HG03060 (cell line): ENCODE data around the gene ANKMY1.

Experiments
- ATAC-seq: cut with Tn5 transposase; IDR thresholded peaks from one replicate; pipeline ENCODE4 v1.9.1; 2021; ENCODE audit warnings: low read depth, moderate number of reproducible peaks; ENCODE audit not compliant: unreplicated experiment

Gene ANKMY1

DNA sequence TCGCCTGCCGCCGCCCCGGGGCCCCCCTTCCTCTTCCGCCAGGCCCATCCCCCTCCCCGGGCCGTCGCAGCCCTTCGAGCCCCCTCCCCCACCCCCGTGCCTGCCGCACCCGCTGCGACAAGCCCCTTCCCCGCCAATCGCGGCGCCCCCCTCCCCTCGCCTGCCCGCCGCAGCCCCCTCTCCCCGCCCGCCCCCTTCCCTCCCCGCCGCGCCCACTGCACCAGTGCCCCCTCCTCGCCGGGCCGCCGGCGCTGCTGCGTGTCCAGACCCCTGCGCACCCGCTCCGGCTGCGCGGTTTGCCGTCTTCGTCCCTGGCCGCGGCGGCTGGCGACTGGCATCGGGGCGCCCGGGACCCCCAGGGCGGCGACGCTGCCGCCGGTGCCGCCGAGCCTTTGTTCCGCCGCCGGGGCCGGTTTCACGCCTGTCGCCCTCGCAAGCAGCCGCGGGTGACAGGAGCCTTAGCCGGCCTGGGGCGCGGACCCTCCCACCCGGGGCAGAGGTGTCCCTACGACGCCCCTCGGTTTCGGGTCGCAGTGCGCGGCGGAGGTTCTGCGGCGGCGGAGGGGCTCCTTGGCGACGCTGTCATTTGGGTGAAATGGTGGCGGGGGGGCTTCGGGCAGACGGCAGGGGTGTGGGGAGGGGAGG lies 104.2 kb downstream of the ANKMY1 start:
- ATAC-seq: no peak

- no peak for ATAC-seq
Observed at GRCh38 chr2:240452462-240453256, 105.1 kb downstream of the ANKMY1 start.

- ATAC-seq: no peak
Observed at GRCh38 chr2:240451791-240452461, 105.9 kb downstream of the ANKMY1 start.

DNA sequence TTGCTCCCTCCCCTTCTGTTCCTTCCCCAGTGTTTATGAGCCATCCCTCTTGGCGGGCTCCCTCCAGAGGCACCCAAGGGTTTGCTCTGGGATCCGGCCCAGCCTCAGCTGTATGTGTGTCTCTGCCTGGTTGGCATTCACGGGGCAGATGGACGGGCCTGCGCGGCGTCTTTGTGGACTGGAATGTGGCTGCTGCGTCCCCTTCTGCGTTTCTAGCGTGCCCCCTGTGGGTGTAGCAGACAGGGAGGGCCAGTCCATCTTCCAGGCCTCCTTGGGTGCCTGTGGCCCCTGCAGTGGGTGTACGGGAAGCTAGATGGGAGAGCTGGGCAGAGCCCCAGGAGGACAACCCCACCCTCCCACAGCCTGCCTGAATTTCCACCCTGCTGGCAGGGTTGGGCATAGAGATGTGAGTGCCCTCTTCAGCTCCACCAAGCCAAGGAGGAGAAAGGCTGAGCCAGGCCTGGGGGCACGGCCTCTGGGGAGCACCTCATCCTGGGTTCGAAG lies 106.6 kb downstream of the ANKMY1 start:
- no peak for ATAC-seq

GRCh38 chr2:240450532-240451107 lies 107.2 kb downstream of the ANKMY1 start:
- no peak for ATAC-seq

DNA sequence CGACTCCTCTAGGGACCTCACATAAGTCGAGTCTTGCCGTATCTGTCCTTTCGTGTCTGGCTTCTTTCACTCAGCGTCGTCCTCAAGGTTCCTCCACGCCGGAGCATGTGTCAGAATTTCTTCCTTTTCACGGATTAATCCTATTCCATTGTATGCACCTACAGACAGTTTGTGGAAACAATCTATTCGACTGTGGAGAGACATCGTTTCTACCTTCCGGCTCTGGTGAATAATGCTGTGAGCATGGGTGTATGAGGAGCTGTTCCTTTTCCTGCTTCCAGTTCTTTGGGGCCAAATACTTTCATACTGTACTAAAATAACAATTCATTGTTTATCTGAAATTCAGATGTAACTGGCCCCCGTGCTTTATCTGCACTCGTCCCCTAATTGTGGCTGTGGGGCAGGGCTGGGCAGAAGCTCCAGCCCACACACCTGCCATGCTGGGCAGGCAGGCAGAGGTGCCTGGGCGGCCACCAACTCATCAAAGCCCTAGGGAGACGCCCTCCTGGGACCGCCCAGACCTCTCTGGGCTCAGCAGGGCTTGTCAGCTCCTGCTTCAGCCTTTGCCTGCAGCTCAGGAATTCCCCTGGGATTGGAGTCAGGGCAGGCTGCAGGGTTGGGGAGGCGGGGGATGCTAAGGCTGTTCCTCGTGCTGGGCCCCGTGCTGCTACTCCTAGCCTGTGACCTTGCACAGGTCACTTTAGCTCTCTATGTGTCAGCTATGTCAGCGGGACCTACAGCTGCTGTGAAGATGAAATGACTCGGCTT lies 107.8 kb downstream of the ANKMY1 start:
- ATAC-seq: no peak

GRCh38 chr2:240448387-240449274 lies 109.2 kb downstream of the ANKMY1 start:
- ATAC-seq: no peak

- ATAC-seq: no peak
Observed at GRCh38 chr2:240447934-240448333, 109.9 kb downstream of the ANKMY1 start.

- no peak for ATAC-seq
Observed at GRCh38 chr2:240447331-240447730, 110.5 kb downstream of the ANKMY1 start.

- no peak for ATAC-seq
Observed at GRCh38 chr2:240446664-240447175, 111.1 kb downstream of the ANKMY1 start.

DNA sequence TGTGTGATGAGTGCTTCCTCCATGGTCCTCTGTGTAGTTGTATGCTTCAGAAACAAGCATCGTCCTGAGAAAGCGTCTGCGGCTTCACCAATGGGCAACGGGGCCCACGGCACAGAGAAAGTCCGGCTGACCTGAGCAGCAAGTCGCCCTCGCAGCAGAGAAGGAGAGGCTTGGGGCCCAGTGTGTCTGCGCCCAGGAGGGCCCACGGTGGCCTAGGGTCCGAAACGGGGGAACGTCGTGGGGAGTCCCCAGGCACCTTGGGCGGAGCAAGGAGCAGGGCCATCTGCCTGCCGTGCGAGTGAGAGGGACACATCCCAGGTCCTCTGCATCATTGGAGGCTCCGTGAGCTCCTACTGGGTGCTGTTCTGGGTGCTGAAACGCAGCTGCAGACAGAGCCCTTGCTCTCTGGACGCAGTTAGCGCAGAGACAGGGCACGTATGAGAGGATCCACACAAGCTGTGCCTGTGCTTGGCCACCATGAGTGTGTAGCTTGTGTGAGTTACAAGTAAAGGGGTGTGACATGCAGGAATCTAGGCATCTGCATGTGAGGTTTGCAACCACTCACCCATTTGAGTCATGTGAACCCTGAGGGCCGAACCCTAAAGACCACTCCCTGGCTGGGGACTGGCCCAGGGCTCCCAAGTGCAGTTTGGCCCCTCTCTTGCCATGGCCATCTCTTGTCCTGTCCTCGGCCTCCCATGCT lies 111.7 kb downstream of the ANKMY1 start:
- ATAC-seq: no peak

- ATAC-seq: no peak
Observed at GRCh38 chr2:240444464-240444863, 113.3 kb downstream of the ANKMY1 start.

GRCh38 chr2:240443891-240444301 lies 113.9 kb downstream of the ANKMY1 start:
- no peak for ATAC-seq

DNA sequence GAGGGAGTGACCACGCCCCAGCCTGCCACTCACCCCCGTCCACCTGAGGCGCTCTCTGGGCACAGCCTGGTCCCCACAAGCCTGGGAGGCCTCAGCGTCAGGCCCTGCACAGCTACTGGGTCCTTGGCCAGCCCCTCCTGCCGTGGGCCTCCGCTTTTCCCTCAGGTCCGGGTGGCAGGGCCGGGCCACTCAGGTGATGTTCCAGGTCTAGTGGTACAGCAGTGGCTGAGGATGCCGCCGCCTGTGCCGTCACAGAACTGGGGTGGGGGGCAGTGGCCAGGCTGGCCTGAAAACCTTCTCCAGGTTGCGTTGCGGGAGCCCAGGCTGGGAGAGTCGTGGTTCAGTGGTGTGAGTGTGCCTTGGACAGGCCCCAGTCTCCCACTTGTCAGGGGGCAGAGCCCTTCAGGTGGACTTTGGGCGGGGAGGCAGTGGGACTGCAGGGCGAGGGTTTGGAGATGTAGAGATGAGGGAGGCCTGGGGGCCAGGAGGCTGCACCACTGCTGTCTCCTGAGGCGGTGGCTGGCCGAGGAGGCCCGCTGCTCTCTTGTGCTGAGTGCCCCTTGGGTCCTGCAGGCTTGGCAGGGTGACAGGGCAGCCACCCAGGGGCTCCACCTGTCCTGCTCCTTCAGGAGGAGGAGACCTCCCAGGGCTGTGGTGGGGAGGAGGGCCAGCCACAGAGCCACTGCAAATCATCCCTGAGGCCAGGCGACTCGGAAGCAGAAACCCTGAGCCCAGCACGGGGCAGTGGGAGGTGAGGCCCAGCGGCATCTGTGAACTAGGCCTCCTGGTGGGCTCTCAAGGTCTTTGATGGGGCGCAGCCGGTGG lies 114.7 kb downstream of the ANKMY1 start:
- ATAC-seq: no peak

GRCh38 chr2:240441993-240442411 lies 115.8 kb downstream of the ANKMY1 start:
- no peak for ATAC-seq

GRCh38 chr2:240441326-240441992 lies 116.3 kb downstream of the ANKMY1 start:
- no peak for ATAC-seq

DNA sequence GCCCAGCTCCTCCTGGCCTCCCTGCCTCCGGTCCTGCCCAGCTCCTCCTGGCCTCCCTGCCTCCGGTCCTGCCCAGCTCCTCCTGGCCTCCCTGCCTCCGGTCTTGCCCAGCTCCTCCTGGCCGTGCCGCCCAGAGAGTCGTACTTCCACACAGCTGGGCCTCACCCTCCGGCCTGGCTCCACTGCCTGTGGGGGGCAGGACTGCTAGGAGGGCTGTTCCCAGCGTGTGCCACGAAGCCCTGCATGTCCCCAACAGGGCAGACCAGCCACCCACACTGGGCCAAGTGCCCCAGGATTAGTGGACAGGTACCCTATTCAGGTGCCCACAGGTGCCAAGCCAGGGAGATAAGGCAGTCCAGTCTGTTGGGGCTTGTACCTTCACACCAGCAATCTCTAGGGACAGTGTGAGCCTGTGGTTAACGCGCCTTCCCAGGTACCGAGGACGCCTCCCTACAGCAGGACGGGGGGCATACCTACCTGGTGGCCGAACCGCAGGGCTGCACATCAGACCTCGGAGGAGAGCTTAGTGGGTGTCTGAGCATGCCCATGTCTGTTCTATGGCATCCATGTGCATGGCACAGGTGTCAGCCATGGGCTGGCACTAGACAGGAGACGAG lies 117.0 kb downstream of the ANKMY1 start:
- no peak for ATAC-seq
